Body of pancreas (tissue), 4 donors: ENCODE data around the gene ATP2C2.

Experiments used
- POLR2A ChIP-seq, 3 donors: fragments of 450-650 bp; IDR thresholded peaks; one replicate each; pipeline ENCODE4 v1.6.1; 2016; ENCODE audit warnings: antibody characterized with exemption in 3 of 3, mild to moderate bottlenecking in 2 of 3
- TF ChIP-seq, protein P1 (sequence below), 7 experiments: fragments of 450-650 bp in 4 of 7; fragments of 200-600 bp in 3 of 7; sonication (generic) in 3 of 7; IDR thresholded peaks; one replicate each; pipeline ENCODE4 v1.5.1; 2016 to 2019; ENCODE audit warnings: antibody characterized with exemption in 7 of 7

DNA sequence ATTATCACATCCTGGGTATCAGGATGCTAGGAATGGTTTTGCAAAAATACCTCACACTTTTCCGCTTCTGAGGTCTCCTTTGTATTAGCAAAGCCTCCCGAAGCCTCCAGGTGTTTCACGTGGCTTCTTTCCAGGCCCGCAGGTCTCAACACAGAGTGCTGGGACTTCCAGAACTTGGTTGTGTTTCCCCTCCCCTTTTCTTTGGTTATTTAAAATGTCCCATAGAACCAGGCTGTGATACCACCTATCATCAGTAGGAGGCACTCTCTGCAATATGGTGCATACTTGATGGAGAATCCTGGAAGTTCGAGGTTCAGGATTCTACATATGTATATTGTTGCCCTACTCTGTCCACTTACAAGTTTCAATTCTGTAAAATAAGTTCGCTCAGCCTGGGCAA lies 28.8 kb downstream of the ATP2C2 start:
- TF ChIP-seq, protein P1, sequence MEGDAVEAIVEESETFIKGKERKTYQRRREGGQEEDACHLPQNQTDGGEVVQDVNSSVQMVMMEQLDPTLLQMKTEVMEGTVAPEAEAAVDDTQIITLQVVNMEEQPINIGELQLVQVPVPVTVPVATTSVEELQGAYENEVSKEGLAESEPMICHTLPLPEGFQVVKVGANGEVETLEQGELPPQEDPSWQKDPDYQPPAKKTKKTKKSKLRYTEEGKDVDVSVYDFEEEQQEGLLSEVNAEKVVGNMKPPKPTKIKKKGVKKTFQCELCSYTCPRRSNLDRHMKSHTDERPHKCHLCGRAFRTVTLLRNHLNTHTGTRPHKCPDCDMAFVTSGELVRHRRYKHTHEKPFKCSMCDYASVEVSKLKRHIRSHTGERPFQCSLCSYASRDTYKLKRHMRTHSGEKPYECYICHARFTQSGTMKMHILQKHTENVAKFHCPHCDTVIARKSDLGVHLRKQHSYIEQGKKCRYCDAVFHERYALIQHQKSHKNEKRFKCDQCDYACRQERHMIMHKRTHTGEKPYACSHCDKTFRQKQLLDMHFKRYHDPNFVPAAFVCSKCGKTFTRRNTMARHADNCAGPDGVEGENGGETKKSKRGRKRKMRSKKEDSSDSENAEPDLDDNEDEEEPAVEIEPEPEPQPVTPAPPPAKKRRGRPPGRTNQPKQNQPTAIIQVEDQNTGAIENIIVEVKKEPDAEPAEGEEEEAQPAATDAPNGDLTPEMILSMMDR (IDR thresholded peaks at IDR 0.05): no peak
- TF ChIP-seq POLR2A (IDR thresholded peaks at IDR 0.05): no peak
